WERI-Rb-1 (cell line): Measurements from ENCODE around the gene DGCR8.

Experiments used
- DNase-seq: peaks from one replicate; pipeline ENCODE4 v3.0.0-alpha.2; 2020
- H3K27ac ChIP-seq: fragments of 250-450 bp; sonication (Bioruptor Pico); 2 replicates; pipeline ENCODE4 v1.5.1; 2020; ENCODE audit warnings: mild to moderate bottlenecking, moderate library complexity
- H3K27me3 ChIP-seq: fragments of 250-450 bp; sonication (Bioruptor Pico); 2 replicates; pipeline ENCODE4 v1.5.1; 2021; ENCODE audit warnings: mild to moderate bottlenecking, low read depth, moderate library complexity; ENCODE audit not compliant: insufficient read depth, severe bottlenecking
- H3K36me3 ChIP-seq: fragments of 250-450 bp; sonication (Bioruptor Pico); 2 replicates; pipeline ENCODE4 v1.5.1; 2020; ENCODE audit warnings: mild to moderate bottlenecking, moderate library complexity
- H3K4me3 ChIP-seq: 2 replicates; pipeline ENCODE4 v1.5.1; 2011; ENCODE audit warnings: low read depth, mild to moderate bottlenecking, control low read depth, low read length
- H3K9me3 ChIP-seq: fragments of 250-450 bp; sonication (Bioruptor Pico); 2 replicates; pipeline ENCODE4 v1.5.1; 2021; ENCODE audit warnings: mild to moderate bottlenecking, moderate library complexity; ENCODE audit not compliant: severe bottlenecking
- TF ChIP-seq, protein P1 (sequence below): IDR thresholded peaks from 2 replicates; pipeline ENCODE4 v1.5.1; 2011; ENCODE audit warnings: low read depth, mild to moderate bottlenecking, control low read depth, inconsistent platforms, low read length

The DGCR8 gene

DNA sequence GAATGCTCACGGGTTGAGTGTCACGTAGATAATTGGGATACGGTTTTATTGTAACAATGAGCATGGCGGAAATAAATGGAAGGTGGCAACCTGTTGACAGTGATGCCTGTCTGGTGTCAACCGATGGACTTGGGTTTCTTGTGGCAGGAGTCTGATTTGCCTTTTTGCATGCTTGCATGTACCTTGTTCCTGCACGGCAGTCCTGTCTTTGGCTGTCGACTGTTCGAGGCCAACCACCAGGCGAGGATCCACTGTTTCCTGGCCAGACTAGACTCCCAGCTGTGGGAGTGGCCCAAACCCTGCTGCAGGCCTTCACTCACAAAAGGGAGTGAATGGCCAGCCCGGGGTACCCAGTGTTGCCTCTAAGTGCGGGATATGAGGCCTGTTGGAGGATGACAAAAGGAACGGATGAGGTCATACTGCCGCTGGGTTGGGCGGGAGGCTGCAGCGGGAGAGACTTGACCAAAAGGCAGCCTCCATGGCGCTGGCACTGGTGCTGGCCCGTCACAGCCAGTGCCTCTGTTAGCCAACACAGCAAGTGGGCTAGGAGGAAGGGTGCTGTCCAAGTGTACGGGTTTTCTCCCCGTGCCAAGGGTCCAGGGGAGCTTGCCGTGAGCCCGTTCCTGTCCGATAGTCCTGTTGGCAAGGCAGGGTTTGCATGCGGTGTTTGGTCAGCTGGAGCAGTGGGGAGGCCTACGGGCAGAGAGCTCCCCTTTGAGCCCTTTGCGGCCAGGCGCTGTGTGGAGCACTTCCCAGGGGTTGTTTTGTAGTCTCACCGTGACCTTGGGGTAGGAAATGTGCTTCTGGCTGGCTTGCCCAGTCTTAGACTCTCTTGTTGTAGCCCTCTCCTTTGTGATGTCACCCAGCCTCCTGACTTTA is 974 bp downstream of the DGCR8 start:
- peaks cover 50% of the 10 kb centered on the region for H3K36me3 ChIP-seq
- no peaks in the 10 kb centered on the region for H3K9me3 ChIP-seq
- no peaks in the 10 kb centered on the region for H3K27me3 ChIP-seq
- TF ChIP-seq, protein P1, sequence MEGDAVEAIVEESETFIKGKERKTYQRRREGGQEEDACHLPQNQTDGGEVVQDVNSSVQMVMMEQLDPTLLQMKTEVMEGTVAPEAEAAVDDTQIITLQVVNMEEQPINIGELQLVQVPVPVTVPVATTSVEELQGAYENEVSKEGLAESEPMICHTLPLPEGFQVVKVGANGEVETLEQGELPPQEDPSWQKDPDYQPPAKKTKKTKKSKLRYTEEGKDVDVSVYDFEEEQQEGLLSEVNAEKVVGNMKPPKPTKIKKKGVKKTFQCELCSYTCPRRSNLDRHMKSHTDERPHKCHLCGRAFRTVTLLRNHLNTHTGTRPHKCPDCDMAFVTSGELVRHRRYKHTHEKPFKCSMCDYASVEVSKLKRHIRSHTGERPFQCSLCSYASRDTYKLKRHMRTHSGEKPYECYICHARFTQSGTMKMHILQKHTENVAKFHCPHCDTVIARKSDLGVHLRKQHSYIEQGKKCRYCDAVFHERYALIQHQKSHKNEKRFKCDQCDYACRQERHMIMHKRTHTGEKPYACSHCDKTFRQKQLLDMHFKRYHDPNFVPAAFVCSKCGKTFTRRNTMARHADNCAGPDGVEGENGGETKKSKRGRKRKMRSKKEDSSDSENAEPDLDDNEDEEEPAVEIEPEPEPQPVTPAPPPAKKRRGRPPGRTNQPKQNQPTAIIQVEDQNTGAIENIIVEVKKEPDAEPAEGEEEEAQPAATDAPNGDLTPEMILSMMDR: no peak
- H3K27ac ChIP-seq: peak overlapping the region; percentile 96
- DNase-seq: peak; percentile 20
- H3K4me3 ChIP-seq: peak overlapping the region; percentile 99

DNA sequence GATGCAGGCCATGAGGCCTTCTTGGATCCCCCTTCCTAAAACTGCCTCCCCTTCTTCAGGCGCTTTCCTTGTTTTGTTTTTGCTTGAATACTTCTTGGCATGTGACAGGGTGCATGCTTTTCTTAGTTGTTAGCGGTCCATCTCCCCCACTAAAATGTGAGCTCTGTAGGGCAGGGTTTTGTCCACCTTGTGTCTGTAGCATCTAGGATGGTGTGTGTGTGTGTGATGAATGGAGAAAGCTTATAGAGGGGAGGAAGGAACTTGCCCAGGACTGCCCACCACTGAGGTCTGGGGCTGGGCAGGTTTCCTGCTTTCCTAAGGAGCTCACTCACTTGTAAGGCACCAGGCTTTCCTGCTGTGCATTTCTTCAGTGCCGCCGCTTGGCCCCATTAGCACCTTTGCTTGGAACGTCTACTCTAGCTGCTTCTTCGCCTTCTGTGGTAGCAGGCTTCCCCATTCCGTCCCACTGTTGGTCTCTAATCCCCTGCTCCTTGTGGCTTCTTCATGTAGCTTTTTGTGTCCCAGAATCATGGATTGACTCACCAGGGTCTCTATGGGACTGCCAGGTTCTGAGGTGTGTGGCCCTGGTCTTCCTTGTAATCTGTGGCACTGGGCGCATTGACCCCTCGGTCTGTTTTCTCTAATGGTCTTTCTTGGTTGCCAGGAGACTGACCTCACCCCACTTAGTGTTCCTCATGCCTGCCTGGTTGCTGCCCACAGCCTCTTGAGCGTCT is 3.3 kb downstream of the DGCR8 start:
- TF ChIP-seq, protein P1: no peak
- Histone ChIP-seq H3K27ac (no peak overlapping the region), H3K9me3 (no peaks in the 10 kb centered on the region), H3K4me3 (no peak overlapping the region), H3K27me3 (no peaks in the 10 kb centered on the region), H3K36me3 (peaks cover 73% of the 10 kb centered on the region)
- DNase-seq: no peak

DNA sequence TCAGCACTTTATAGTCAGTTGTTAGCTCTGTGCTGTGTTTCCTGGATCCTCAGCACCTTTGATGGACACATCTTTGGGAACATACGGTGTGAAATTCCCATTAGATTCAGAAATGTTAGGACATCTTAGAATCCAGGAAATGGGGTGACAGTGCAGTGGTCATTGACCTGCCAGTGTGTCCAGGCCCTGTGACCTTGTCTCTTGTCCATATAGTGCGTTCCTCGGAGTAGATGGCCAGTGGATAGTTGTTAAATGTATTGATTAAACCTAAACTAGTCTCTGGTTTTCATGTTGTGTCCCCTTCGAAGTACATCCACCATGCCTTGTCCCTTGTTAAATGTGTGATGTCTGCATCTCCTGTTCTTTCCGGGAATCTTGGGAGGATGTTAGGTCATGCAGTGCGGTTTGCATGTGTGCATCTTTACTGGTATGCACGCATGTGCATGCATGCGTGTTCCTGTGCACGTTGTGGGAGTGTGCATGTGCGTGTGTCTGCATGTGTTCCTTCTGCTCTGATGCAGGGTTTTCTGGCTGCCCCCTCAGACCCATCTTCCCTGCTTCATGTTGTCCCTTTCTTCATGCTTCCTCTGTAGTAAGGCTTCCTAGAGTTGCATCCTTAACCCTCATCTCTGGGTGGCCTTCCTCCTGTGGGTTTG is 4.0 kb downstream of the DGCR8 start:
- DNase-seq: no peak
- H3K9me3 ChIP-seq: no peaks in the 10 kb centered on the region
- H3K36me3 ChIP-seq: peaks cover 80% of the 10 kb centered on the region
- TF ChIP-seq, protein P1: no peak
- no peak overlapping the region for H3K4me3 ChIP-seq
- peak overlapping the region; percentile 42; the same call in 1 of the 2 replicates for H3K27ac ChIP-seq
- no peaks in the 10 kb centered on the region for H3K27me3 ChIP-seq

DNA sequence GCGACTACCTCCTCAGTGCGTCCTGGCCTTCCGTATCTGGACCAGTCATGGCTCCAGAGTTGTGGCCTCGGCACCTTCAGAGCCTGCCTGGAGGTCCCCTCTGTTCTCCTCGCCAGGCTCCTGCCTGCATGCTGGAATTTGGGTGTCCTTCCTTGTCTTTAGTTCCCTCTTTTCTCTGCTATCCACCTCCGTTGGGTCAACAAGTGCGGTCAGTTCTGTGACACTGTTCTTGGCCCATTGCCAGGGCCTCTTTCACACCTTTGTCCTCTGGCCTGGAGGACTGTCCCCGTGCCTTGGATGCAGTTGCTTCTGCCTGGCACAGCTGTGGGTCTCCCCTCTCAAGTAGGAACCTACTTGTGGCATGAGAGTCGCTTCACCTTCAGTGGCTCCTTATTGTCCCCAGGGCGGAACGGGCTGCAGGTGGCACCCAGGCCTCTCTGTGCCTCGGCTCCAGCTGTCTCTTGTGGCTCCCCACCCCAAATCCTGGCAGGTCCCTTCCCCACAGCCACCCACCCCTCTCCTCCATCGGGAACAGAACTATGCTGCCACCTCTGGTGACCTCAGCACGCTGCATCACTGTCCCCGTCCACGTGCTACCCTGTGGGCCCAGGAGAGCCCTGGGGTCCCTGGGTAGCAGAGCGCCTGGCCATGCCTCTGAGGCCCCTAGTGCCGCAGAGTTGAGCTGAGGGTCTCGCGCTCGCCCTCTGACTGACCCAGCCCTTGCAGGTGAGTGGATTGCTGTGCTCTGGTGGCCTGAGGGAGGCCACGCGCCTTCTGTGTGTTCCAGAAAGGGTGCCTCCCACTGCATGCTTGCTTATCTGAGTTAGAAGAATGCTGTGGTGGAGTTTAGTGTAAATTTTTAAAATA is 4.7 kb downstream of the DGCR8 start:
- H3K27ac ChIP-seq: peak overlapping the region; percentile 42
- peaks cover 88% of the 10 kb centered on the region for H3K36me3 ChIP-seq
- H3K9me3 ChIP-seq: no peaks in the 10 kb centered on the region
- TF ChIP-seq, protein P1: peak; percentile 80
- peak; percentile 71 for DNase-seq
- H3K4me3 ChIP-seq: no peak overlapping the region
- no peaks in the 10 kb centered on the region for H3K27me3 ChIP-seq

- no peak for DNase-seq
- Histone ChIP-seq H3K36me3 (peaks cover 94% of the 10 kb centered on the region), H3K27ac (no peak overlapping the region; the same call in 1 of the 2 replicates), H3K4me3 (no peak overlapping the region), H3K9me3 (no peaks in the 10 kb centered on the region), H3K27me3 (no peaks in the 10 kb centered on the region)
- TF ChIP-seq, protein P1: no peak
Observed at GRCh38 chr22:20085651-20086050, 5.6 kb downstream of the DGCR8 start.
